Small intestine (tissue), 7 donors: ENCODE data around the gene SORCS2. TPM values are rescaled to one million over a fixed set of nuclear protein-coding genes. Genes with fewer than 3 reads are reported as not detected.

ENCODE experiments used
- DNase-seq, 2 donors: peaks; one replicate each; pipeline versions ENCODE4 v3.0.0 to v3.0.0-alpha.2; 2013
- FAIRE-seq: peaks from 2 replicates; lab custom pipeline; 2012; peaks lifted over from hg19 to GRCh38; lab: Jason Lieb, UNC
- H3K27ac ChIP-seq, 3 donors: one replicate each; pipeline ENCODE4 v1.5.1; 2013; ENCODE audit warnings: low read length in 2 of 3, mild to moderate bottlenecking in 2 of 3, control low read depth in 1 of 3, inconsistent platforms in 1 of 3, low read depth in 1 of 3, moderate library complexity in 1 of 3
- H3K27me3 ChIP-seq, 3 donors: one replicate each; pipeline ENCODE4 v1.6.1; 2013; ENCODE audit warnings: low read length in 3 of 3, inconsistent platforms in 1 of 3; ENCODE audit not compliant: control insufficient read depth in 3 of 3, insufficient read depth in 3 of 3
- H3K36me3 ChIP-seq, 3 donors: one replicate each; pipeline ENCODE4 v1.6.1; 2013; ENCODE audit warnings: low read length in 3 of 3, inconsistent platforms in 1 of 3, low read depth in 1 of 3, mild to moderate bottlenecking in 1 of 3, moderate library complexity in 1 of 3; ENCODE audit not compliant: control insufficient read depth in 3 of 3, insufficient read depth in 2 of 3
- H3K4me1 ChIP-seq, 3 donors: one replicate each; pipeline ENCODE4 v1.6.1; 2013; ENCODE audit warnings: low read length in 2 of 3, inconsistent platforms in 1 of 3, low read depth in 1 of 3, mild to moderate bottlenecking in 1 of 3, moderate library complexity in 1 of 3; ENCODE audit not compliant: control insufficient read depth in 3 of 3, insufficient read depth in 2 of 3
- H3K4me3 ChIP-seq, 3 donors: one replicate each; pipeline ENCODE4 v1.5.1; 2013; ENCODE audit warnings: low read length in 3 of 3, control low read depth in 1 of 3, inconsistent platforms in 1 of 3, low read depth in 1 of 3, mild to moderate bottlenecking in 1 of 3, moderate library complexity in 1 of 3
- H3K9me3 ChIP-seq, 2 donors: one replicate each; pipeline ENCODE4 v1.6.1; 2013; ENCODE audit warnings: low read depth in 1 of 2, low read length in 1 of 2; ENCODE audit not compliant: control insufficient read depth in 2 of 2, insufficient read depth in 1 of 2
- WGBS, 3 donors: extraction: QIAGEN DNeasy Blood & Tissue Kit; methylation state at CpG; one replicate each; pipeline ENCODE4 v1.1.7; 2013; 5-methylcytosine and 5-hydroxymethylcytosine counted together
- polyA plus RNA-seq, 4 donors: library from polyadenylated mRNA; stranded (reverse) in 3 of 4; unstranded in 1 of 4; fragments of 200-250 nt in 3 of 4; fragments of 120-200 nt in 1 of 4; gene quantifications; one replicate each; pipeline versions ENCODE4 v1.2.1 to v1.2.3, GENCODE V29; 2013
- donor health status: healthy with polysubstance abuse.
- donor health status: control.
- donor health status: control.
- donor health status: Bipolar disorder and iron deficiency.
- donor health status: healthy.

SORCS2 gene
- polyA plus RNA-seq, 4 donors: 0.63 to 3.3 (median 2.2) TPM; not detected in 1

- WGBS, 3 donors: 56 to 82% (median 79%) methylated on average over 3 to 6 of the region's 6 CpGs
- Histone ChIP-seq H3K27ac (no peak overlapping the region), H3K36me3 (no peaks in the 10 kb centered on the region), H3K4me3 (no peak overlapping the region), H3K9me3 (no peaks in the 10 kb centered on the region), H3K27me3 (peaks cover 0 to 22% (median 0%) of the 10 kb centered on the region in 3 donors), H3K4me1 (no peaks in the 10 kb centered on the region)
- DNase-seq (no peak), FAIRE-seq (no peak)
Measured at GRCh38 chr4:7522452-7523220, 330.3 kb downstream of the SORCS2 start.

- FAIRE-seq (no peak), DNase-seq (no peak)
- Histone ChIP-seq H3K9me3 (no peaks in the 10 kb centered on the region), H3K36me3 (no peaks in the 10 kb centered on the region), H3K4me3 (no peak overlapping the region), H3K27ac (no peak overlapping the region), H3K4me1 (no peaks in the 10 kb centered on the region), H3K27me3 (peaks cover 0 to 19% (median 0%) of the 10 kb centered on the region in 3 donors)
- WGBS, 3 donors: 66 to 88% (median 73%) methylated on average over 11 to 12 of the region's 12 CpGs
Measured at GRCh38 chr4:7523526-7523925, 331.2 kb downstream of the SORCS2 start.

DNA sequence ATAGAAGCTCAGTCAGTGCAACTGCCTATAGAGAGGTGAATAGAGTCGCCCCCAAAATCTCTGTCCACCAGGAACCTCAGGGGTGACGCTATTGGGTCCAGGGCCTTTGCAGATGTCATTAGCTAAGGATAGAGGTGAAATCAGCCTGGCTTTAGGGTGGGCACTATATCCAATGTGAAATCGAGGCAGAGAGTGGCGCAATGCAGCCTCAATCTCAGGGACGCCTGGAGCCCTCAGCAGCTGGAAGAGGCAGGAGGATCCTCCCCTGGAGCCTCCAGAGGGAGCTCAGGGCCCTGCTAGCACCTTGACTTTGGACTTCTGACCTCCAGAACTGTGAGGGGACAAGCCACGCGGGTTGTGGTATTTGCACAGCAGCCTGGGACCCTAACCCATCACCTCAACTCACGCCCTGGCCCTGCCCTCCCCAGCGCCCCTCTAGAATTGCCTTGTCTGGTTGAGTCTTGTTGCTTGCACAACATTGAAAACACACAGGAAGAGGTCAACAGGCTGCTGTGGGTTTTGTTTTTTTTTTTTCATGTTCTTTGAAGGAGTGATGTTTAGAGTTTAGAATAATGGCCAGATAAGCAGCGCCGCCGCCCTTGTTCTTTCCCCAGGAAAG, 331.8 kb downstream of the SORCS2 start:
- no peak overlapping the region for H3K27ac ChIP-seq
- no peak overlapping the region for H3K4me3 ChIP-seq
- H3K9me3 ChIP-seq: no peaks in the 10 kb centered on the region
- FAIRE-seq (no peak), DNase-seq (no peak)
- no peaks in the 10 kb centered on the region for H3K36me3 ChIP-seq
- H3K4me1 ChIP-seq: no peaks in the 10 kb centered on the region
- WGBS, 3 donors: 35 to 58% (median 38%) methylated on average over 12 of the region's 12 CpGs
- peaks cover 0 to 19% (median 0%) of the 10 kb centered on the region in 3 donors for H3K27me3 ChIP-seq

DNA sequence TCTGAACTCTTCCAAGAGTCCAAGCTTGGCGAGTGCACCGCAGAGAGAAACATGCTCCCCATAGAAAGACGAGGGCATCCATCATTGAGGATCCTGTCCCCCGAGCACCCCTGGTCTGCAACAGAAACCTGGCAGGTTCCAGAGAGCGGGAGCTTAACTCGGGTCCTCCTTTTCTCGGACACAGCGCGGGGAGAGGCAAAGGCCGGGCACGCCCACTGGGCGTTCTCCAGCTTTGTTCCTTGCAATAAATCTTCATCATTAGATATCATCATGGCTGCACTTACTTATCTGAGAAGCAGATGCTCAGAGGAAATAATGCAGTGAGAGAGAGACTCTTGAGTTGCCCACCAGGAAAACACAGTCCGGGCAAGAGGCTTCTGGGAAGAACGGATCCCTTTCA, 332.5 kb downstream of the SORCS2 start:
- FAIRE-seq: no peak
- H3K36me3 ChIP-seq: no peaks in the 10 kb centered on the region
- no peak for DNase-seq
- H3K4me3 ChIP-seq: no peak overlapping the region
- H3K9me3 ChIP-seq: no peaks in the 10 kb centered on the region
- H3K27me3 ChIP-seq: peaks cover 0 to 16% (median 0%) of the 10 kb centered on the region in 3 donors
- H3K4me1 ChIP-seq: no peaks in the 10 kb centered on the region
- no peak overlapping the region for H3K27ac ChIP-seq
- WGBS, 3 donors: 27 to 56% (median 46%) methylated on average over 14 of the region's 14 CpGs

DNA sequence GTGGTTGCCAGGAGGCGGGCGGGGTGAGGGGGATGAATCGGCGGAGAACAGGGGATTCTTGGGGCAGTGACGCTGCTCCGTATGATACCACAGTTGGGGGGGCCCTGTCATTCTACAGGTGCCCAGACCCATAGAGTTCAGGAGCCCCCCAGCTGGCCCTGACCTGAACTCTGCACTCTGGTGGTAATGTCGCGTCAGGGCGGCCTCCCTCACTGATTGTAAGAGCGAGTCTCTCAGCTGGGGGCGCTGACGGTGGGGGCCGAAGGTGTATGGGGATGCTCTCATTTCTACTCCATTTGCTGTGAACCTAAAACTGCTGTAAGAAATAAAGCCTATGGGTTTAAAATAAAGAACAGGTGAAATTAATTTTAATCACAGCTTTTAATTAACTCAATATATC, 334.2 kb downstream of the SORCS2 start:
- H3K4me3 ChIP-seq: no peak overlapping the region
- H3K9me3 ChIP-seq: no peaks in the 10 kb centered on the region
- FAIRE-seq: no peak
- 74 to 86% (median 74%) methylated on average over 13 of the region's 13 CpGs for WGBS, 3 donors
- no peaks in the 10 kb centered on the region for H3K36me3 ChIP-seq
- H3K27ac ChIP-seq: no peak overlapping the region
- DNase-seq: no peak
- peaks cover 0 to 14% (median 0%) of the 10 kb centered on the region in 3 donors for H3K27me3 ChIP-seq
- H3K4me1 ChIP-seq: no peaks in the 10 kb centered on the region

- H3K4me3 ChIP-seq: no peak overlapping the region
- H3K27ac ChIP-seq: no peak overlapping the region
- WGBS, 3 donors: 81 to 86% (median 82%) methylated on average over 28 of the region's 28 CpGs
- no peak for FAIRE-seq
- H3K9me3 ChIP-seq: no peaks in the 10 kb centered on the region
- peaks cover 0 to 12% (median 0%) of the 10 kb centered on the region in 3 donors for H3K27me3 ChIP-seq
- no peaks in the 10 kb centered on the region for H3K4me1 ChIP-seq
- DNase-seq: no peak
- H3K36me3 ChIP-seq: no peaks in the 10 kb centered on the region
Measured at GRCh38 chr4:7526929-7527535, 334.7 kb downstream of the SORCS2 start.

DNA sequence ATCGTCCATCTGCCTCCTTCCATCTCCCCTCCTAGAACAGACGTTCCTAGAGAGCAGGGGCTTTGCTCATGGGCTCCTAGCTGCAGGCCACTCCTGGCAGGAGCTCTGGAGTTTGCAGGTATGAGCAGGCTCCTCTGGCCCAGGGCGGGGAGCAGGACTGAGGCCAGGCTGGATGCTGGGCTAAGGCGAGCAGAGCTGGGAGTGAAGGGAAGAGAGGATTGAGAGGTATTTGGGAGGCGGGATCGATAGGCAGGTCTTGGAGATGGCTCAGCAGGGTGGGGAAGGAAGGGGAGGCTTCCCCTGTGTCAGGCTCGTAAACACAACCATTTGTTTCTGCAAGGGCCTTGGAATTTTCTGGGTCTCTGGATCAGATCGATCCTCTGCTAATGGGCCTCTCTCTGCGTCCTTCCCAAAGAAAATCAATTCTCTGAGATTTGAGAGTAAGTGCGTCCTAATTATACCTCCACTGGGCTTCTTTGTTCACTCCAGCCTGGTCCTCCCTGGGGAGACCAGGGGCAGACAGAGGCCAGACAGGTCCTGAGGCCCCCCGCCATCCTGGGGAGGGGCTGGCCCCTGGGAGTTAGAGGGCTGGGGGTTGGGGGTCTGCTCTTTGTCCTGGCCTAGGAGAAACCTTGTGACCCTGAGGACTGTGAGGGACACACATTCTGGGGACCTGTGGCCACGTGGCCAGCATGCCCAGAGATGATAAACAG, 337.2 kb downstream of the SORCS2 start:
- Histone ChIP-seq H3K36me3 (no peaks in the 10 kb centered on the region), H3K4me3 (no peak overlapping the region), H3K27me3 (peaks cover 0 to 2% (median 0%) of the 10 kb centered on the region in 3 donors), H3K4me1 (no peaks in the 10 kb centered on the region), H3K9me3 (no peaks in the 10 kb centered on the region), H3K27ac (no peak overlapping the region)
- FAIRE-seq (no peak), DNase-seq (no peak)
- WGBS, 3 donors: 63 to 64% (median 64%) methylated on average over 12 of the region's 12 CpGs

- no peaks in the 10 kb centered on the region for H3K4me1 ChIP-seq
- WGBS, 3 donors: 44 to 61% (median 48%) methylated on average over 7 of the region's 7 CpGs
- H3K36me3 ChIP-seq: no peaks in the 10 kb centered on the region
- no peak for FAIRE-seq
- no peak for DNase-seq
- no peak overlapping the region for H3K27ac ChIP-seq
- H3K4me3 ChIP-seq: no peak overlapping the region
- H3K9me3 ChIP-seq: no peaks in the 10 kb centered on the region
- H3K27me3 ChIP-seq: no peaks in the 10 kb centered on the region
Measured at GRCh38 chr4:7530082-7530481, 337.7 kb downstream of the SORCS2 start.
